Rectal smooth muscle tissue (tissue), 1 donor: ENCODE results near the gene TBC1D10A.

Experiments
- H3K27ac ChIP-seq: one replicate; pipeline ENCODE4 v1.7.0; 2013; ENCODE audit warnings: low read depth, low read length, inconsistent platforms
- H3K27me3 ChIP-seq: one replicate; pipeline ENCODE4 v1.7.0; 2013; ENCODE audit warnings: low read length; ENCODE audit not compliant: control insufficient read depth, insufficient read depth
- H3K36me3 ChIP-seq: one replicate; pipeline ENCODE4 v1.7.0; 2013; ENCODE audit warnings: low read length; ENCODE audit not compliant: control insufficient read depth, insufficient read depth
- H3K4me1 ChIP-seq: one replicate; pipeline ENCODE4 v1.7.0; 2013; ENCODE audit warnings: low read length; ENCODE audit not compliant: control insufficient read depth, insufficient read depth
- H3K4me3 ChIP-seq: one replicate; pipeline ENCODE4 v1.7.0; 2013; ENCODE audit warnings: low read length
- H3K9ac ChIP-seq: one replicate; pipeline ENCODE4 v1.7.0; 2013; ENCODE audit warnings: low read length

The TBC1D10A gene

DNA sequence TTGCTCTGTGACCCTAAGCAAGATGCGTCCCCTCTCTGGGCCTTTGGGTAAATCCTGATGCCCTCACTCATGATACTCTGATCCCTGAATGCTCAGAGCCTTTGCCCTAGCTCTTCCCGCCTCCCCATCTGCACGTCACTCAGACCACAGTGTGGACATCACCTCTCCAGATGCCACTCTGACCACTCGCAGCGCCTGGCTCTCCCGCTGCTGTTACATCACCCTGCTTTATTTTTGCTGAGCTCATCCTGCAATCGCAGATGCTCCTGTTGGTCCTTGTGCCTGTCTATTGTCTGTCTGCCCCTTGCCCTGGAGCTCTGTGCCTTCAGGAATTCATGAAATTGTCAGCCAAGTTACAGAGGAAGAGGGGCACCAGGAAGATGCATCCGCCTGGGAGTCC lies 65.6 kb downstream of the TBC1D10A start:
- Histone ChIP-seq H3K27me3 (no peaks in the 10 kb centered on the region), H3K4me1 (no peaks in the 10 kb centered on the region), H3K4me3 (no peak overlapping the region), H3K36me3 (no peaks in the 10 kb centered on the region), H3K27ac (no peak overlapping the region), H3K9ac (no peak overlapping the region)

DNA sequence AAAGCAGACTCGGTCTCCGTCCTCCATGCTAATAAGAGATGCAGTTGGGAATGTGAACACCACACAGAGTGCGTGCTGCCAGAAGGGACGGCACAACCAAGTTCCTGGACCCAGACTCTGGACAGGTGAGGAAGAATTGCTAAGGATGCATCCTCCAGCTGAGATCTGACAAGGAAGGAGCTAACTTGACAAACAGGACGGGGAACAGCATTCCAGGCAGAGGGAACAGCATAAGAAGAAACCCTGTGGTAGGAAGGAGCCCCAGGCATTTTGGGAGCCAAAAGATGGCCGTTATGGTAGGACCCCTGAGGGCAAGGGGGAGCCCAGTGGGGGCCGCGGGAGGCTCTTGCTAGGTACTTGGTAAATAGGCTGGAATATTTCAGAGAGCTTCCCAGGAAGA lies 66.1 kb downstream of the TBC1D10A start:
- Histone ChIP-seq H3K27ac (no peak overlapping the region), H3K9ac (no peak overlapping the region), H3K27me3 (no peaks in the 10 kb centered on the region), H3K36me3 (no peaks in the 10 kb centered on the region), H3K4me1 (peaks cover 2% of the 10 kb centered on the region), H3K4me3 (no peak overlapping the region)

- H3K4me1 ChIP-seq, result peaks cover 2% of the 10 kb centered on the region
- H3K4me3 ChIP-seq, result no peak overlapping the region
- no peaks in the 10 kb centered on the region for H3K27me3 ChIP-seq
- no peaks in the 10 kb centered on the region for H3K36me3 ChIP-seq
- H3K27ac ChIP-seq, result no peak overlapping the region
- H3K9ac ChIP-seq, result no peak overlapping the region
Measured at GRCh38 chr22:30260276-30260675, 66.5 kb downstream of the TBC1D10A start.

DNA sequence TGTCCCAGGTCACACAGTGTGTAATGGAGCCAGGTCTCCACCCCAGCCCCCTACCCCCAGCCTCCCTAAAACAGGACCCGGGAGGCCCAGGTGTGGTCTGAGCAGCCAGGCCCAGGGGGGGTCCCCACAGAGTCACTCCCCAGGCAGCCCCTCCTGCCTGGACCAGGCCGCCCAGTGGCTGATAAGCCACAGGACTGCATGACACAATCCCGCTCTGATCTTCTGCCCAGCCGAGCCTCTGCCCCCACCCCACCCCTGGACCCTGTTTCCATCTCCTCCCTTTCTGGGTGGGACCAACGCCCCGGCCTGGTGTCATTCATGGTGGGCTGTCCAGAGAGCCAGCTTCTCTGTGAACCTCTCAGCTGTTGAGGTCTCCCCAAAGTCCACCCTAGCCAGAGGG lies 72.4 kb downstream of the TBC1D10A start:
- H3K4me3 ChIP-seq, result no peak overlapping the region
- no peaks in the 10 kb centered on the region for H3K36me3 ChIP-seq
- no peaks in the 10 kb centered on the region for H3K27me3 ChIP-seq
- no peak overlapping the region for H3K27ac ChIP-seq
- no peak overlapping the region for H3K9ac ChIP-seq
- H3K4me1 ChIP-seq, result peaks cover 2% of the 10 kb centered on the region

GRCh38 chr22:30253205-30253852 lies 73.4 kb downstream of the TBC1D10A start:
- Histone ChIP-seq H3K9ac (no peak overlapping the region), H3K4me3 (peak overlapping the region; percentile 0), H3K4me1 (peaks cover 2% of the 10 kb centered on the region), H3K27ac (no peak overlapping the region), H3K27me3 (no peaks in the 10 kb centered on the region), H3K36me3 (no peaks in the 10 kb centered on the region)

GRCh38 chr22:30252411-30253204 lies 74.1 kb downstream of the TBC1D10A start:
- Histone ChIP-seq H3K27me3 (no peaks in the 10 kb centered on the region), H3K4me3 (peak overlapping the region; percentile 0), H3K27ac (no peak overlapping the region), H3K4me1 (peaks cover 2% of the 10 kb centered on the region), H3K36me3 (no peaks in the 10 kb centered on the region), H3K9ac (no peak overlapping the region)

DNA sequence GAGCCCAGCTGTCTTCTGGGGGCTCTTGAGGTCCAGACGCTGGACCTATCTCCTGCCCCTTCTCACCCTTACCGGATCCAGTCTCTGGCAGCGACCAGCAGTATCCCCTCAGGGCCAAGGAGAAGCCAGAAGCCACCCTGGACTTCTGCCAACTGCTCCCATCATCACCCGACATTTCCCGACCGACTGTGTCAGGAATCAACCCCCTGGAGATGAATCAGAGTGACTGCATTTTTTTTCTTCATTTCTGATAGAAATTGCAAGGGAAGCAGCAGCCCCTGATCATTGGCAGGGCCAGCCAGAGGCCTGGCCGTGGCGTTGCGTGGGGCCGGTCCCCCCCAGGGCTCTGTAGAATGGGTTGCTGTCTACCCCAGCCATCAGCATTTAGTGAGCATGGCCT lies 75.0 kb downstream of the TBC1D10A start:
- no peaks in the 10 kb centered on the region for H3K36me3 ChIP-seq
- H3K27me3 ChIP-seq, result peaks cover 4% of the 10 kb centered on the region
- no peak overlapping the region for H3K4me3 ChIP-seq
- H3K27ac ChIP-seq, result no peak overlapping the region
- peaks cover 2% of the 10 kb centered on the region for H3K4me1 ChIP-seq
- no peak overlapping the region for H3K9ac ChIP-seq

- Histone ChIP-seq H3K36me3 (no peaks in the 10 kb centered on the region), H3K9ac (no peak overlapping the region), H3K4me3 (no peak overlapping the region), H3K27ac (no peak overlapping the region), H3K27me3 (peaks cover 4% of the 10 kb centered on the region), H3K4me1 (no peaks in the 10 kb centered on the region)
Measured at GRCh38 chr22:30250661-30251267, 76.0 kb downstream of the TBC1D10A start.

DNA sequence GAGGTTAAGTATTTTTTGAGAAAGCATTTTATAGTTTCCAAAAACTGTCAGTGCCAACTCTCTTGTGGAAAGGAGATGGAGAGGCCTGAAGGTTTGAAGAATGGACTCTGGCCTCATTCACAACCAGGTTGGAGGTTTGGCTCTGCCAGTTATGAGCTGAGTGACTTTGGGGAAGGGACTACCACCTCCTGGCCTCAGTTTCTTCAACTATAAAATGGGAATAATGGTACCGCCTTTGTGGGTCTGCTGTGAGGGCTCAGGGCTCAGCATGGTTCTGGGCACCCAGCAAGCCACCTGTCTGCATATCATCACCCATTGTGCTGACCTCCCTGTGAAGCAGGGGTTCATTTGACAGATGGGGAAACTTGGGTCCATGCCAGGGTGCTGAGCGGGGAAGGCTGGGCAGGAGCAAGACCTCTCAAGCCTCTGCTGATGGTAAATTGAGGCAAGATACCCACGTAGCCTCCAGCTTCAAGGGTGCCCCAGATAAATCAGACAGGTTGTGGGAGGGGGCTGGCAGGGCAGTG lies 76.6 kb downstream of the TBC1D10A start:
- H3K27me3 ChIP-seq, result peaks cover 6% of the 10 kb centered on the region
- H3K4me1 ChIP-seq, result no peaks in the 10 kb centered on the region
- no peak overlapping the region for H3K27ac ChIP-seq

DNA sequence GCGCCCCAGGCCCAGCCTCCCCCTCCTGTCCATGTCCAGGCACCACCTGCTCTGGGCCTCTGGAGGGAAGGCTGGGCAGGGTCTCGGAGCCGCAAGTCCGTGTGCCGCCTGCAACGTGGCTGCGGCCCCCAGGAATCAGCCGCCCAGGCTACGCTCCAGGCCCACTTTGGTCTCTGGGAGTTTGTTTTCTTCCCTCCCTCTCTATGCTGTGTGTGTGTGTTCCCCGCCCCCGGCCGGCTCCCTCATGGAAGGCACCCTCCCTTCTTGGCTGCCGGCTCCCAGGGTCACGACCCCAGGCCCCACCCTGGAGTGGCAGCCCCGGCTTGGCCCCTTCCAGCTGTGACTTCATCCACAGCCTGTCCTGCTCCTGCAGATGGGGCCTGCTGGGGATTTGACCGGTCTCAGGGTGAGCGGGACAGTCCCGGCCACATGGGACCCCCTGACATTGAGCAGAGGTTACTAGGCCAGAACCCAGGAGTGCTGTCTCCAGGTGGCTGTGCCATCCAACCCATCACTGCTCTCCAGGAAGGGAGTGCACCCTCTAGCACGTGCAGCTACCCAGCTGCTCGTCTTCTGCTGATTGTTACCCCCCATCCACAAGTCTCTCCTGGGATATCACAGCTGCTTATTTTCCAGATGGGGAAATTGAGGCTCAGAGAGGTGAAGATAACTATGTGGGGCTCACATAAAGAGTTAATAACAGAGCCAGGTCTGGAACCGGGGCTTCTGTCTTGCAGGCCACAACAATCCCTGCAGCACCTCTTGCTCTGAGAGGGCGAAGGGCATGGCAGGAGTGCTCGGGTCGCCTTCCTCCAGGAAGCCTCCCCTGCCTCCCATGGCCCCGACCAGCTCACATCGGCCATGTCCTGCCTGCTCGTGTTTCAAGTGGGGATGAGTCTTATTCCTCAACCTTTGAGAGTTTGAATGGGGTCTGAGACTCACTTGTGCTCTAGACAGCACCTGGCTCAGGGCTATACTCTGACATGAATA lies 77.4 kb downstream of the TBC1D10A start:
- Histone ChIP-seq H3K4me3 (no peak overlapping the region), H3K27me3 (peaks cover 11% of the 10 kb centered on the region), H3K27ac (no peak overlapping the region), H3K9ac (no peak overlapping the region), H3K36me3 (no peaks in the 10 kb centered on the region), H3K4me1 (no peaks in the 10 kb centered on the region)

More for the DNA sequence above, 76.6 kb downstream of the TBC1D10A start:
- H3K36me3 ChIP-seq, result no peaks in the 10 kb centered on the region
- H3K9ac ChIP-seq, result no peak overlapping the region
- H3K4me3 ChIP-seq, result no peak overlapping the region

DNA sequence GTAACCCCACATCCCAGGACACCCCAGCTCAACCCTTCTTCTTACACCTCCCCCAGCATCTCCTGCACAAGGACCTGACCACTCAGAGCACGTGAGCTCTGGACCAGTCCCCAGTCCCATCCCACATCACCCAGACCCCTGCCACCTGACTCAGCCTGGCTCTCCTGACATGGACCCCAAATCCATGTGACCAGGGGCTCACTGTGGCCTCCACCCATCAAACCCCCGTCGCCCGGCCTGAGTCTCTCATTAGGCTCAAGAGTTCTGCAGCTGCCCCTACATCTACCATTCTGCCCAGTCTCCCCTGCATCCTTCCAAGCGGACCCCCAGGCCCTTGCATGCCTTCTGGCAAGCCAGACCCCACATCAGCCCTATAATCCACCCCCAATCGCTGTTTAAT lies 78.3 kb downstream of the TBC1D10A start:
- Histone ChIP-seq H3K4me1 (no peaks in the 10 kb centered on the region), H3K27me3 (peaks cover 11% of the 10 kb centered on the region), H3K27ac (no peak overlapping the region), H3K4me3 (no peak overlapping the region), H3K9ac (no peak overlapping the region), H3K36me3 (no peaks in the 10 kb centered on the region)

DNA sequence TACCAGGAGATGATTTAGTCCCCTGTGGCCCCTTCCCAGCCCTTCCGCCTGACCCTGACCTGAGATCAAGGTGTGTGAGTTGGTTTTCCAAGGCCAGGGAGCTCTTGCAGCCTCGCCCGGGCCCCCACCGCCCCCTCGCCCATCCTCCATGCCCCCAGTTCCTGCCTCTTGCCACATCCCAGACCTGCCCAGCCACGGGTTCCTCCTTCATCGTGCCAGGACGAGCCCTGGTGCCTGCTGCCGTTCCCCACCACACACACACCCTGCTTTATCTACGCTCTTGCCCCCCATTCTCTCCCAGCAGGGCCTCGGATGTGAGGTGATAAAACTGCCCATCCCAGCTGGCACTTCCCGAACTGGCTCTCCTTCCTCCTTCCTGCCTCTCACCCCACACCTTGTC lies 78.8 kb downstream of the TBC1D10A start:
- no peak overlapping the region for H3K27ac ChIP-seq
- no peak overlapping the region for H3K9ac ChIP-seq
- no peaks in the 10 kb centered on the region for H3K36me3 ChIP-seq
- H3K4me1 ChIP-seq, result no peaks in the 10 kb centered on the region
- no peak overlapping the region for H3K4me3 ChIP-seq
- peaks cover 11% of the 10 kb centered on the region for H3K27me3 ChIP-seq
